B cell (primary cell): Measurements from ENCODE around the gene PRKAG2. TPM values are rescaled to one million over a fixed set of nuclear protein-coding genes. Genes with fewer than 3 reads are reported as not detected.

Experiments
- ATAC-seq: fragments of 200-7000 bp; cut with Tn5 transposase; one replicate; pipeline ENCODE4 v1.10.0; 2021; ENCODE audit warnings: low read depth, mild to moderate bottlenecking, moderate number of reproducible peaks, moderate library complexity
- CTCF ChIA-PET: fragments of 350-600 bp; sonication (Branson Sonifier 250); formaldehyde crosslinking; loops from one replicate; lab custom pipeline; 2021; ENCODE audit warnings: antibody characterized with exemption, inconsistent platforms; lab: Charles Lee
- POLR2A ChIA-PET: fragments of 350-600 bp; sonication (Branson Sonifier 250); formaldehyde crosslinking; loops from one replicate; lab custom pipeline; 2021; ENCODE audit warnings: antibody characterized with exemption; lab: Charles Lee
- DNase-seq: peaks from one replicate; pipeline ENCODE4 v3.0.0; 2013
- H2AFZ ChIP-seq: 2 replicates; pipeline ENCODE4 v1.6.1; 2012; ENCODE audit warnings: mild to moderate bottlenecking, low read depth, low read length; ENCODE audit not compliant: insufficient read depth, poor library complexity, severe bottlenecking
- H3K27ac ChIP-seq, 2 donors: 1 replicate in 1 of 2; 2 replicates in 1 of 2; pipeline ENCODE4 v1.5.1; 2012 to 2013; ENCODE audit warnings: low read length in 2 of 2, mild to moderate bottlenecking in 2 of 2, moderate library complexity in 1 of 2
- H3K27me3 ChIP-seq, 4 experiments: fragments of 200-600 bp in 1 of 4; sonication (generic) in 1 of 4; replicated peaks in 1 of 4; 1 replicate in 2 of 4; 2 replicates in 2 of 4; pipeline versions ENCODE4 v1.6.1 to v1.7.0; 2013 to 2016; ENCODE audit warnings: low read length in 3 of 4, mild to moderate bottlenecking in 2 of 4, mixed read lengths in 1 of 4, moderate library complexity in 1 of 4; ENCODE audit not compliant: insufficient read depth in 4 of 4, control insufficient read depth in 3 of 4; ENCODE audit errors: control extremely low read depth in 1 of 4
- H3K36me3 ChIP-seq, 2 experiments: replicated peaks in 1 of 2; 1 replicate in 1 of 2; 2 replicates in 1 of 2; pipeline versions ENCODE4 v1.6.1 to v1.7.1; 2013; ENCODE audit warnings: low read length in 1 of 2; ENCODE audit not compliant: insufficient read depth in 2 of 2, control insufficient read depth in 1 of 2; ENCODE audit errors: control extremely low read depth in 1 of 2, extremely low read depth in 1 of 2
- H3K4me1 ChIP-seq, 2 donors: fragments of 200-600 bp in 1 of 2; sonication (generic) in 1 of 2; 1 replicate in 1 of 2; 2 replicates in 1 of 2; pipeline versions ENCODE4 v1.5.1 to v1.6.1; 2013 to 2017; ENCODE audit warnings: low read length in 2 of 2; ENCODE audit not compliant: control insufficient read depth in 2 of 2, insufficient read depth in 2 of 2
- H3K4me2 ChIP-seq: replicated peaks from 2 replicates; pipeline ENCODE3; 2012; ENCODE audit warnings: mild to moderate bottlenecking, low read depth, low read length; ENCODE audit not compliant: poor library complexity, severe bottlenecking
- H3K4me3 ChIP-seq, 5 experiments: fragments of 200-600 bp in 1 of 5; sonication (generic) in 1 of 5; 1 replicate in 3 of 5; 2 replicates in 2 of 5; pipeline versions ENCODE4 v1.5.1 to v1.7.0; 2011 to 2016; ENCODE audit warnings: low read length in 4 of 5, mild to moderate bottlenecking in 4 of 5, low read depth in 2 of 5, control low read depth in 1 of 5, moderate library complexity in 1 of 5; ENCODE audit not compliant: insufficient read depth in 1 of 5; ENCODE audit errors: control extremely low read depth in 1 of 5, extremely low read depth in 1 of 5
- H3K79me2 ChIP-seq: fragments of 200-600 bp; sonication (generic); one replicate; pipeline ENCODE4 v1.6.0; 2016; ENCODE audit warnings: low read length; ENCODE audit not compliant: control insufficient read depth, insufficient read depth
- H3K9ac ChIP-seq: fragments of 200-600 bp; sonication (generic); 2 replicates; pipeline ENCODE4 v1.6.1; 2017; ENCODE audit warnings: mild to moderate bottlenecking, low read length, moderate library complexity
- H3K9me3 ChIP-seq, 3 donors: one replicate each; pipeline versions ENCODE4 v1.6.1 to v1.7.1; 2013; ENCODE audit warnings: low read length in 2 of 3; ENCODE audit not compliant: control insufficient read depth in 2 of 3, insufficient read depth in 1 of 3; ENCODE audit errors: control extremely low read depth in 1 of 3
- H4K20me1 ChIP-seq: 2 replicates; pipeline ENCODE4 v1.6.0; 2012; ENCODE audit warnings: mild to moderate bottlenecking, low read length; ENCODE audit not compliant: insufficient read depth, control insufficient read depth, poor library complexity, severe bottlenecking
- H3K27ac Mint-ChIP-seq: one replicate; pipeline ENCODE4 v1.8.0; 2021; ENCODE audit warnings: mixed read lengths
- H3K27me3 Mint-ChIP-seq: one replicate; pipeline ENCODE4 v1.8.0; 2021; ENCODE audit warnings: mixed read lengths
- H3K4me1 Mint-ChIP-seq: one replicate; pipeline ENCODE4 v1.8.0; 2021; ENCODE audit warnings: mixed read lengths
- H3K4me3 Mint-ChIP-seq: one replicate; pipeline ENCODE4 v1.8.0; 2021; ENCODE audit warnings: mixed read lengths
- H3K9me3 Mint-ChIP-seq: one replicate; pipeline ENCODE4 v1.8.0; 2022; ENCODE audit warnings: mixed read lengths; ENCODE audit not compliant: insufficient read depth
- EZH2 ChIP-seq: IDR thresholded peaks from 2 replicates; pipeline ENCODE4 v1.6.1; 2012; ENCODE audit warnings: borderline replicate concordance, low read depth, mild to moderate bottlenecking, moderate library complexity, low read length; ENCODE audit not compliant: insufficient read depth, poor library complexity, severe bottlenecking
- WGBS: methylation state at CpG from one replicate; pipeline ENCODE4 v1.1.5; 2013; ENCODE audit warnings: missing lambda C conversion rate; ENCODE audit not compliant: insufficient coverage; 5-methylcytosine and 5-hydroxymethylcytosine counted together
- intact Hi-C: fragments of 100-400 bp; cut with micrococcal nuclease; formaldehyde crosslinking; loops from one replicate; pipeline ENCODE4 v1.10.0; 2022
- polyA plus RNA-seq: library from polyadenylated mRNA; depleted of rRNA; stranded (reverse); fragments of >200 nt; gene quantifications from 2 replicates; pipeline ENCODE4 v1.2.3, GENCODE V29; 2012
- total RNA-seq, 2 donors: library from RNA; stranded (reverse); fragments of 120-200 nt in 1 of 2; gene quantifications; 1 replicate in 1 of 2; 2 replicates in 1 of 2; pipeline versions ENCODE4 v1.2.3 to v1.2.4, GENCODE V29; 2013 to 2022
- TF ChIP-seq, protein P1 (sequence below): fragments of 200-600 bp; IDR thresholded peaks from one replicate; pipeline ENCODE4 v1.8.0; 2022; ENCODE audit warnings: antibody characterized with exemption, mild to moderate bottlenecking

PRKAG2 gene
- total and polyA plus RNA-seq, 2 donors (not counting 1 experiment from before 2014, with no cell fraction given), result 22.1 to 56.3 TPM

DNA sequence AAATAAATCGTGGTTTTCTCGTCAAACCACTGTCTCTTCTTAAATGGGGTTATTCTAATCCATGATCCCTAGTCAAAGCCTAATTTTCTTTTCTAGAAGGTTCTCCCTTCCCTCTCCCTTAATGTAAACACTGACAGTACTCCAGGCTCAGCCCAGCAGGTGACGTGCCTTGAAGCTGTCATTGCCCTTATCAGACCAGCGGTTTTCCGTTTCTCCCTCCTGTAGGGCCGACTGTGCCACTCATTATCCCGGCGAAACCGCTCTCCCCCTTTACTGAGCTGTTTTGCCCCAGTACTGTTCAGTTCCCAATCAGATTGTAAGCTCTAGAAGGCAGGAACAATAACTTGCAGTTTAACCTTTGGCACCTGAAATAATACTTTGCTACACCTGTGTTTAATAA lies 203.7 kb downstream of the PRKAG2 start:
- H3K9ac ChIP-seq, result no peak overlapping the region
- H3K9me3 Mint-ChIP-seq, result peaks cover 8% of the 10 kb centered on the region
- no peaks in the 10 kb centered on the region for H3K79me2 ChIP-seq
- ATAC-seq, result no peak
- peaks cover 0 to 13% of the 10 kb centered on the region in 2 experiments for H3K36me3 ChIP-seq
- no peak for TF ChIP-seq EZH2
- TF ChIP-seq, protein P1, sequence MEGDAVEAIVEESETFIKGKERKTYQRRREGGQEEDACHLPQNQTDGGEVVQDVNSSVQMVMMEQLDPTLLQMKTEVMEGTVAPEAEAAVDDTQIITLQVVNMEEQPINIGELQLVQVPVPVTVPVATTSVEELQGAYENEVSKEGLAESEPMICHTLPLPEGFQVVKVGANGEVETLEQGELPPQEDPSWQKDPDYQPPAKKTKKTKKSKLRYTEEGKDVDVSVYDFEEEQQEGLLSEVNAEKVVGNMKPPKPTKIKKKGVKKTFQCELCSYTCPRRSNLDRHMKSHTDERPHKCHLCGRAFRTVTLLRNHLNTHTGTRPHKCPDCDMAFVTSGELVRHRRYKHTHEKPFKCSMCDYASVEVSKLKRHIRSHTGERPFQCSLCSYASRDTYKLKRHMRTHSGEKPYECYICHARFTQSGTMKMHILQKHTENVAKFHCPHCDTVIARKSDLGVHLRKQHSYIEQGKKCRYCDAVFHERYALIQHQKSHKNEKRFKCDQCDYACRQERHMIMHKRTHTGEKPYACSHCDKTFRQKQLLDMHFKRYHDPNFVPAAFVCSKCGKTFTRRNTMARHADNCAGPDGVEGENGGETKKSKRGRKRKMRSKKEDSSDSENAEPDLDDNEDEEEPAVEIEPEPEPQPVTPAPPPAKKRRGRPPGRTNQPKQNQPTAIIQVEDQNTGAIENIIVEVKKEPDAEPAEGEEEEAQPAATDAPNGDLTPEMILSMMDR, result no peak
- intact Hi-C loops, result no loop called here
- ChIA-PET CTCF (no interaction called here), POLR2A (no interaction called here)
- peaks cover 7% of the 10 kb centered on the region for H3K4me1 Mint-ChIP-seq
- H3K27me3 ChIP-seq, result no peaks in the 10 kb centered on the region
- H3K27me3 Mint-ChIP-seq, result no peaks in the 10 kb centered on the region
- peaks cover 4% of the 10 kb centered on the region for H4K20me1 ChIP-seq
- H2AFZ ChIP-seq, result no peak overlapping the region
- DNase-seq, result no peak
- no peak overlapping the region for H3K27ac Mint-ChIP-seq
- no peak overlapping the region for H3K4me3 Mint-ChIP-seq
- peaks cover 0 to 4% of the 10 kb centered on the region in 2 donors for H3K4me1 ChIP-seq
- WGBS, result 81% methylated on average over 9 of the region's 9 CpGs
- H3K4me3 ChIP-seq, result no peak overlapping the region
- no peak overlapping the region for H3K4me2 ChIP-seq
- H3K9me3 ChIP-seq, result peaks cover 0 to 5% (median 0%) of the 10 kb centered on the region in 3 donors
- no peak overlapping the region for H3K27ac ChIP-seq

DNA sequence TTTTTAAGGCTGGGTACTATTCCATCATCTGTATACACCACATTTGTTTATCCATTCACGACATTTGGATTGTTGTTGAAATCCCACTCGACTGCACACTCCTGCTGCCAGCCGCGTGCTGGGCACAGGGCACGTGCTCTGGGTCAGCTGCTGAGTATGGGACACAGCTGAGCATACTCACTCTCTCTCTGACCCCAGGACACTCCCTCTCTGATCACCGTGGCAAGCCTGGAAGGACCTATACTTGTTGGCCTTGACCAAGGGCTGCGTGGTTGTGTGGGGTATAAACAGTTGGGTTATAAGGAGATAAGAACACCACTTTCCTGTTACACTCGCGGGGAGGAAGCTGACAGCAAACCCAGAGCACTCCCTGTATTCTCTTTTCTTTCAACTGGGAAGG lies 204.2 kb downstream of the PRKAG2 start:
- no peak overlapping the region for H2AFZ ChIP-seq
- H3K9ac ChIP-seq, result no peak overlapping the region
- ChIA-PET CTCF (no interaction called here), POLR2A (no interaction called here)
- intact Hi-C loops, result no loop called here
- no peak for ATAC-seq
- peaks cover 4% of the 10 kb centered on the region for H4K20me1 ChIP-seq
- peaks cover 0 to 16% of the 10 kb centered on the region in 2 experiments for H3K36me3 ChIP-seq
- Mint-ChIP-seq H3K27ac (no peak overlapping the region), H3K27me3 (no peaks in the 10 kb centered on the region), H3K4me1 (peaks cover 2% of the 10 kb centered on the region), H3K4me3 (no peak overlapping the region), H3K9me3 (peaks cover 10% of the 10 kb centered on the region)
- H3K4me2 ChIP-seq, result no peak overlapping the region
- H3K27ac ChIP-seq, result no peak overlapping the region
- H3K79me2 ChIP-seq, result no peaks in the 10 kb centered on the region
- DNase-seq, result no peak
- H3K4me1 ChIP-seq, result peaks cover 0 to 2% of the 10 kb centered on the region in 2 donors
- 57% methylated on average over 7 of the region's 9 CpGs for WGBS
- H3K27me3 ChIP-seq, result no peaks in the 10 kb centered on the region
- peaks cover 0 to 9% (median 0%) of the 10 kb centered on the region in 3 donors for H3K9me3 ChIP-seq
- TF ChIP-seq, protein P1, result no peak
- no peak for TF ChIP-seq EZH2
- no peak overlapping the region for H3K4me3 ChIP-seq
